NCI-H446 (cell line): ENCODE results near the gene TAS1R3.

Experiments
- DNase-seq, 2 experiments: peaks; one replicate each; lab custom pipeline; 2025; lab: John Stamatoyannopoulos, UW

The TAS1R3 gene

GRCh38 chr1:1340791-1341548, 9.9 kb downstream of the TAS1R3 start:
- no peak for DNase-seq

- DNase-seq, result no peak
Observed at GRCh38 chr1:1341549-1342021, 10.5 kb downstream of the TAS1R3 start.

DNA sequence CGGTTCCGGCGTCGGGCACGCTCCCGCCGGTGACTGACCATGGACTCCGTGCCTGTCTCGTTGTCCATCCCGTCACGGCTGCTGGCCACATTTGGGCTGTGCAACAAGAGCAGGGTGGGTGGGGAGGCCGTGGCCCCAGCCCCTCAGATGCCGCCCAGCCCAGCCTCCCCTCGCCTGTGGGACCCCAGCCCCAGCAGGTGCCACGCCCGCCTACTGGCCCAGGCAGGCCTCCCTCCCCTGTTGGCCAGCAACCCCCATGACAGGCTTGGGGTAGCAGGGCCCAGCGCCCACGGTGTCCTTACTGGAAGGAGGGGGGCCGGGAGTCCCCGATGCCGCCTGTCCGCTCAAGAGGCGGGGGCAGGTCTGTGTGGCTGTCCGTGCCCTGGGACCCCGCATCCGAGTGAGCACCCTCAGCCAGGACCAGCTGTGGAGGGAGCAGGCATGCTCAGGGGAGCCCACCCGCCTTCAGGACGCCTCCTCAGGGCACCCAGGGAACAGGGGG, 11.0 kb downstream of the TAS1R3 start:
- DNase-seq, result no peak

- DNase-seq, result no peak
Observed at GRCh38 chr1:1342584-1343115, 11.6 kb downstream of the TAS1R3 start.

GRCh38 chr1:1343811-1344421, 12.8 kb downstream of the TAS1R3 start:
- no peak for DNase-seq

DNA sequence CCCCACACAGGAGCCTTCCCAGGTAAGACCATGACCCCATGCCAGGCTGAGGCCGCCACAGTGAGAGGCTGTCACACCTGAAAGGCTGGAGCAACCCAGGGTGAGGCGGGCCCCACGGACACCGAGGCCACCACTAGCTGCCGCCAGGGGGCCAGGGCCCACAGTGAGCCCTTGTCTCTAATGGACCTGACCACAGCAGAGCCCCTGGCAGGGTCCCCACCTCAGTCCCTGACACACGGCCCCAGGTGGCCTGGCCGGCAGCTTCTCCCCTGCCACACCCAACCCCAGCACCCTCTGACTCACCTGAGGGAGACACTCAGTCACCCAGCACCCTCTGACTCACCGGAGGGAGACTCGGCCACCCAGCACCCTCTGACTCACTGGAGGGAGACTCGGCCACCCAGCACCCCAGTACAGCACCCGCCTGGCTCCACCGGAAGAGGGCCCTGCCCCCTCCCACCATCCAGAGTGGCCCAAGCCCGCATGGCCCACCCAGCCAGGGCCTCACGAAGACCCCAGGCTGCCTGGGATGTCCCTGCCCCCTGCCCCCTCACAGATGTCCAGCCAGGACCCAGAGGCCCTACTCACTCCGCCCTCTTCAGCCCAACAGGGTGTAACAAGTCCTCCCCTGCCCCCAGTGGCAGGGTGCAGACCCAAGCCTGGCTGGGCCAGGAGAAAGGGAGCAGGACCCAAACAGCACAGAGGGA, 13.7 kb downstream of the TAS1R3 start:
- DNase-seq, result no peak

DNA sequence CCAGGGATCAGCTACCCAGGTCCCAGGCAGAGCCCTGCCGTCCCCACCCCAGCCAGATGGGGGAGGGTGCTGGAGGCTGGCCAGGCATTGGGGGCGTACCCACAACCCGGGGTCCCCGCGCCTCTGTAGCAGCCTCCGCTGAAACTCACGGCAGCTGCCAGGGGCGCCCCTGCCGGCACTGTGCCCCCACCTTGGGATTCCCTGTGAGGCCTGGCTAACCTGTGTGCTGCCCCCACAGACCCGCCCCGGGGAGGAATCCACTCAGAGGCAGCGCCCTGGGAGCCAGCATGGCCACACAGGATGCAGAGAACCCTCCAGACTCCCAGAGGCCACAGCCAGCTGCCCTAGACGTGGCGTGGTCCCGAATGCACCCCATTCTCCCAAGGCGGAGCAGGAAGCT, 14.3 kb downstream of the TAS1R3 start:
- DNase-seq, result no peak

GRCh38 chr1:1345860-1346500, 14.9 kb downstream of the TAS1R3 start:
- no peak for DNase-seq

GRCh38 chr1:1346501-1346890, 15.4 kb downstream of the TAS1R3 start:
- no peak for DNase-seq

GRCh38 chr1:1347026-1347595, 16.0 kb downstream of the TAS1R3 start:
- DNase-seq, result no peak

GRCh38 chr1:1347663-1348419, 16.8 kb downstream of the TAS1R3 start:
- DNase-seq, result no peak

DNA sequence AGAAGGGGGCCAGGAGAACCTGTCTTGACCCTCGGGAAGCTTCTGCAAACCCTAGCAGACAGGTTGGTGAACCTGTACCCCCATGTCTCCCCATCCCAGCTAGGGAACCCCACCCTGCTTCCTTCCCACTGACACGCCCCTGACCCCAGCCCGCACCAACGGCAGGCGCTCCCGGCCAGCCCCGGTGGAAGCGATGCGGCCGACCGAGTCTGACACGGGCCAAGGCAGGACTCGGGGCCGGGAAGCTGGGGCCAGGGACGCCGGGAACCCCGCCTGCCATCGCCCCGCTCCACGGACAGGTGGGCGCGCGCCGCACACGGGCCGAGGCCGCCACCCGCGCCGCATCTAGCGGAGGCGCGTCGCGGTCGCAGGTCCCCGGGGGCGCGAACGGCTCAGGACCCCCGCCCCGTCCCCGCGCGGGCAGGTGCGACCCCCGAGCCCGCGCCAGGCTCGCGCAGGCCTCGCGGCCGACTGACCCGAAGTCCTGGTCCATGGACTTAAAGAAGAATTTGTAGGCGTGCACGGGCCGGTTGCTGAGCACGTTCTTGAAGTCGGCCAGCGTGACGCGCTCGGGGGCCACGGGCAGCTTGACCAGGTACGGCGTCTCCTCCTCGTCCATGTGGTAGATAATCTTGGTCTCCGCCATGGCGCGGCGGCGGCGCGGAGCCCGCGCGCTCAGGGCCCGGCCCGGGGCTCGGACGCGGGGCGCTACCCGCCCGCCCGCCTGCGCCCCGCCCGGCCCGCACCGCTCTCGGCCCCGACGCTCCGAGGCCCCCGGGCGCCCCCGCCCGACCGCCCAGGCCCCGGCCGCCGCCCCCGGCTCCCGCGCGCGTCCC, 17.6 kb downstream of the TAS1R3 start:
- no peak for DNase-seq

DNA sequence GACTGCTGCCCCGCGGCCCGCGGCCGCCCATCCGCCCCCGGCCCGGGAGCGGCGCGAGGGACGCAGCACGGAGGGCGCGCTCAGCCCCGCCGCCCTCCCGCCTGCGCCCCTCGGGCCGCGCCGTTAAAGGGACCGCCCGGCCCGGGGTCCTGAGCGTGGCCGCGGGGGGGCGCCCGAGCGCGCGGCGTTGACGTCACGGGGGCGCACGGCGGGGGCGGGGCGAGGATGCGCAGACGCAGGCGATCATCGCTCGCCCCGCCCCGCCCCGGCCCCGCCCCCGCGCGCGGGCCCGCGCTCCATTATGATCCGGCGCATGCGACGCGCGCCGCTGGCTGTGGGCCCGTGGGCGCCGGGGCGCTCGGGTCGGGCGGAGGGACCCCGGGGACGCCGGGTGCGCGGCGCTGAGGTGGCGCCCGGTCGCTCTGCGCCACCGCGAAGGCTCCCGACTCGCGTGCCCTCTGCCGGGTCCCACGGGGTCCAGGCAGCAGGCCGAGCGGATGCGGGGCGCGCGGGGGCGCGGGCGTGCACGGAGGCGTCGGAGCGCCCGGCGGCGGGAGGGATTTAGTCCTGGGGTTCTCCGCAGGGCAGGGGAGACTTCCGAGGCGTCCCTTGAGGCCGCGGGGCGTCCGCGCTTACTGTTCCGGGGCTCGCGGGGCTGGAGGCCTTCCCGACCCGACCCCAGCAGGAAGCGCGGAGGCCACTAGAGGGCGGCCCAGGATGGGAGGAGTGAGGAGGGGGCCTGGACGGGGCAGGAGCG, 18.4 kb downstream of the TAS1R3 start, which contains the start of gene DVL1:
DVL1 (minus strand) TSS at position 163 of the 757 bp plus-strand sequence. CDS start 353 bp downstream, outside the sequence.
- peak in 1 of 2 experiments; percentile 80 for DNase-seq

DNA sequence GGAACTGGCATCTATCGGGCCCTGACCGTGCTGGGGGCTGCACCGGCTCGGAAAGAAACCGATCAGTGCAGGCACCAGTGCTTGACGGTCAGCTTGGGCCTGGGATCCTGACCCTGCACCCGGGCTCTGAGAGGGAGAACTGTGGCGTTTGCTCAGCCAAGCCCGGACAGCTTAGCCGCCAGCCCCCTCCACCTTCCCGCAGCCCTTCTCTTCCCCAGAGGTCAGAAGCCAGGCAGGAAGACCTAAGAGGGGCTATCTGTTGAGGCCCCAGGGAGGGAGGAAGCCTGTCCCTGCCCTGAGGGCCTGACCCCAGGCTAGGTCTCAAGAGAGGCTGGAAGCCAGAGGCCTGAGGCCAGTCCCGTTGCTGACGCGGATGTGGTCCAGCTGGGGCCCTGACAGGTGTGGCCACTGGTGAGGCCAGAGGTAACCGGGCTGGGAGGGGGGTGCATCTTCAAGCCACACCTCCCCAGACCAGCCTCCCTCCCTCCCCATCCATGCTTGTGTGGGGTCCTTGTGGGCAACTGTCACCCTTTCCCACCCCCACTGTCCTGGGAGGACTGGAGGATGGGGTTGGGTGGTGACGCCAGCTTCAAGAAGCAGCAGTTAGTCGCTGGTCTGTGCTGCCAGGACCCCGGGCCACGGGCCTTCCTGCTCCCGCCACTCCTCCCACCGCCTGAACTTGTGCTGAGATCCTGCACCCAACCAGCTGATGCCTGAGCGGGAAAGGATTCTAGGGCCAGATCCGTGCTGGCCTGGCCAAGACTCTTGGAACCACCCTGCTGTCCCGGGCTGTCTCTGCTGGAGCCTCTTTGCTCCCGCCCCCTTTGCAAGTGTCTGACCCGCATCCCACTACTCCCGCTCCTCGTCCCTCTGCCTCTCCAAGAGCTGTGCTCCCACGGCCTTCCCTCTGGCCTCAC, 20.7 kb downstream of the TAS1R3 start:
- peak in 1 of 2 experiments; percentile 58 for DNase-seq

DNA sequence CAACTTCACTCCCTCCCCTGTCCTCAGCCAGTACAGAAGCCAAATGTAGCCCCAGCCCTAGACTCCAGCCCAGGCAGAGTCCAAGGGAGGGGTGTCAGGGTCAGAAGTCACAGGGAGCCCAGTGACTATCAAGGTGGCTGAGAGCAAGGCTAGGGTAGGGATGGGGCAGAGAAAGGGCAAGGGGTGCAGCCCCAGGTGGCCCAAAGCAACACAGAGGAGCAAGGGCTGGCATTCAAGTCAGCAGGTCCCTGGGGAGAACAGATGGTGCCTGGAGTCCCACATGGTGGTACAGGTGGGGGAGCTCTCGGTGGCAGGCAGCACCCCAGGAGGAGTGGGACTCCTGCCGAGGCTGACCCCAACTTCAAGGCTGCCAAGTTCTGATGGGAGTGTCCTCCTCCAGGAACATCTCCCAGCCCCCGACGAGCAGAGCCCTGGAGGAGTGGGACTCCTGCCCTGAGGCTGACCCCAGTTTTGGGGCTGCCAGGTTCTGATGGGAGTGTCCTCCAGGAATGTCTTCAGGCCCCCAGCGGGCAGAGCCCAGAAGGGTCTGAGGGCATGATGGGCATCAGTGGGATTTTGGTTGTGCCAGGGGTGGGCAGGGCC, 21.8 kb downstream of the TAS1R3 start:
- DNase-seq, result no peak

- no peak for DNase-seq
Observed at GRCh38 chr1:1353389-1354151, 22.5 kb downstream of the TAS1R3 start.
